ENCODE results near the gene NOD2.

DNA sequence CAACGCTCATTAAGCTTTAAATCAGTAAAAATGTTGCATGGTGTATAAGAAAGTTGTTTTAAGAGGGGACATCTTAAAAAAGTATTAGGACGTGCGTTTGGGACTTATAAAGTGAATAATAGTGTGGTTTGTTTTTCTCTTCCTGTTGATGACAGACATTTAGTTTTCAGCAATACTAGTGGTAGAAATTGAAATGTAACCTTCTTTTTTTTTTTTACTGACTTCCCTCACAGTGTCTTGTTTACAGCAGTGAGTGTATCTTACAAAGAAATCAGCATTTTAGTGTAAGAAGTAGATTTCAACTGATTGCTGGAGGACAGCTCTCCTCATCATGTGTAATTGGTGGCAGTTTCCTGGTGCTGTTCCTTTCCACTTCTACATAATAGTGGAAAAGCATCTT lies 88.1 kb downstream of the NOD2 start:
- TF ChIP-seq, protein P1, sequence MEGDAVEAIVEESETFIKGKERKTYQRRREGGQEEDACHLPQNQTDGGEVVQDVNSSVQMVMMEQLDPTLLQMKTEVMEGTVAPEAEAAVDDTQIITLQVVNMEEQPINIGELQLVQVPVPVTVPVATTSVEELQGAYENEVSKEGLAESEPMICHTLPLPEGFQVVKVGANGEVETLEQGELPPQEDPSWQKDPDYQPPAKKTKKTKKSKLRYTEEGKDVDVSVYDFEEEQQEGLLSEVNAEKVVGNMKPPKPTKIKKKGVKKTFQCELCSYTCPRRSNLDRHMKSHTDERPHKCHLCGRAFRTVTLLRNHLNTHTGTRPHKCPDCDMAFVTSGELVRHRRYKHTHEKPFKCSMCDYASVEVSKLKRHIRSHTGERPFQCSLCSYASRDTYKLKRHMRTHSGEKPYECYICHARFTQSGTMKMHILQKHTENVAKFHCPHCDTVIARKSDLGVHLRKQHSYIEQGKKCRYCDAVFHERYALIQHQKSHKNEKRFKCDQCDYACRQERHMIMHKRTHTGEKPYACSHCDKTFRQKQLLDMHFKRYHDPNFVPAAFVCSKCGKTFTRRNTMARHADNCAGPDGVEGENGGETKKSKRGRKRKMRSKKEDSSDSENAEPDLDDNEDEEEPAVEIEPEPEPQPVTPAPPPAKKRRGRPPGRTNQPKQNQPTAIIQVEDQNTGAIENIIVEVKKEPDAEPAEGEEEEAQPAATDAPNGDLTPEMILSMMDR (IDR thresholded peaks at IDR 0.05): no peak
- TF ChIP-seq EP300 (IDR thresholded peaks at IDR 0.05; ENCODE audit: low read depth) (no peak), POLR2AphosphoS5 (IDR thresholded peaks at IDR 0.05) (no peak), POLR2A (IDR thresholded peaks at IDR 0.05) (no peak)

All from transverse colon (tissue), 4 donors.